GM12873 (cell line): ENCODE measurements around the gene ADAMTS17.
A peak's percentile ranks its signal among the peaks of the same experiment; 100 is the strongest.

ENCODE experiments used
- TF ChIP-seq, protein P1 (sequence below): IDR thresholded peaks from 2 replicates; pipeline ENCODE4 v1.5.1; 2012; ENCODE audit warnings: low read depth, mild to moderate bottlenecking, moderate library complexity, low read length, control low read depth; ENCODE audit not compliant: insufficient read depth; ENCODE audit errors: missing control alignments

The ADAMTS17 gene

DNA sequence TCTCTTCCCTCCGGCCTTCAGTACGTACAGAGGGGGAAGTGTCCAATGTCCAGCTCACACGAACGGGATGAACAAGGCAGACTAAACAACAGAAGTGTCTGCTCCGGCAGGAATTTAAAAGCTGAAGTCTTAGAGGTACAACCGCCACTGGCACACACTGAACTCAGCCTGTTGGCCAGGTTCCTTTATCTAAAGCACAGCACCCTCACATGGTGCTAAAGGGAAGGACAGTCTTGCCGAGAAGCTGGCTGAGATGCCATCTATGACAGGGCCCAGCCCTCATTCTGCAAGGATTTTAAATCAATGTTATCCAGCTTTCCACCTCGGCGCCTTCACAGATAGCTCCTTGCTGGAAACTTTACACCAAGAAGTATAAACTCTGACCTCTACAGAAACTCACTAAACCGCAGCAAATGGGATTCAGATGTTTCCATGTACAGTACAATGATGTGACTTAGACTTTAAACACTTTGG, 2.8 kb downstream of the ADAMTS17 start:
- TF ChIP-seq, protein P1, sequence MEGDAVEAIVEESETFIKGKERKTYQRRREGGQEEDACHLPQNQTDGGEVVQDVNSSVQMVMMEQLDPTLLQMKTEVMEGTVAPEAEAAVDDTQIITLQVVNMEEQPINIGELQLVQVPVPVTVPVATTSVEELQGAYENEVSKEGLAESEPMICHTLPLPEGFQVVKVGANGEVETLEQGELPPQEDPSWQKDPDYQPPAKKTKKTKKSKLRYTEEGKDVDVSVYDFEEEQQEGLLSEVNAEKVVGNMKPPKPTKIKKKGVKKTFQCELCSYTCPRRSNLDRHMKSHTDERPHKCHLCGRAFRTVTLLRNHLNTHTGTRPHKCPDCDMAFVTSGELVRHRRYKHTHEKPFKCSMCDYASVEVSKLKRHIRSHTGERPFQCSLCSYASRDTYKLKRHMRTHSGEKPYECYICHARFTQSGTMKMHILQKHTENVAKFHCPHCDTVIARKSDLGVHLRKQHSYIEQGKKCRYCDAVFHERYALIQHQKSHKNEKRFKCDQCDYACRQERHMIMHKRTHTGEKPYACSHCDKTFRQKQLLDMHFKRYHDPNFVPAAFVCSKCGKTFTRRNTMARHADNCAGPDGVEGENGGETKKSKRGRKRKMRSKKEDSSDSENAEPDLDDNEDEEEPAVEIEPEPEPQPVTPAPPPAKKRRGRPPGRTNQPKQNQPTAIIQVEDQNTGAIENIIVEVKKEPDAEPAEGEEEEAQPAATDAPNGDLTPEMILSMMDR: peak; percentile 56

DNA sequence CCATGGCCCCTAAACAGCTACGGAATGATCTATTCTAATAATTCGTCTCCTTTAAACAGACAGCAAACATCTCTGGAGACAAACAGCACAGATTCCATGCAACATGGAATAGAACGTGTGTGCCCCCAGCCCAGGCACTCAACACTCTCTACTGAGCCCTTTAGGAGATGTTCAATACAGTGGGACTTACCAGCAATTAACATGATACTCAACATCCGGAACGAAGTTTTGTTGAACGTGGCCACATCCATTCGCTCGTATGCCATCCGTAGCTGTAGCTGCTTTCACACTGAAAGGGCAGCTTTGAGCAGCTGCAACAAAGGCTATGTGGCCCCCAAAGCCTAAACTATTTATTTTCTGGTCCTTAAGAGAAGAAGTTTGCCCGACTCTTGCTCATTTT, 3.5 kb downstream of the ADAMTS17 start:
- TF ChIP-seq, protein P1: no peak

DNA sequence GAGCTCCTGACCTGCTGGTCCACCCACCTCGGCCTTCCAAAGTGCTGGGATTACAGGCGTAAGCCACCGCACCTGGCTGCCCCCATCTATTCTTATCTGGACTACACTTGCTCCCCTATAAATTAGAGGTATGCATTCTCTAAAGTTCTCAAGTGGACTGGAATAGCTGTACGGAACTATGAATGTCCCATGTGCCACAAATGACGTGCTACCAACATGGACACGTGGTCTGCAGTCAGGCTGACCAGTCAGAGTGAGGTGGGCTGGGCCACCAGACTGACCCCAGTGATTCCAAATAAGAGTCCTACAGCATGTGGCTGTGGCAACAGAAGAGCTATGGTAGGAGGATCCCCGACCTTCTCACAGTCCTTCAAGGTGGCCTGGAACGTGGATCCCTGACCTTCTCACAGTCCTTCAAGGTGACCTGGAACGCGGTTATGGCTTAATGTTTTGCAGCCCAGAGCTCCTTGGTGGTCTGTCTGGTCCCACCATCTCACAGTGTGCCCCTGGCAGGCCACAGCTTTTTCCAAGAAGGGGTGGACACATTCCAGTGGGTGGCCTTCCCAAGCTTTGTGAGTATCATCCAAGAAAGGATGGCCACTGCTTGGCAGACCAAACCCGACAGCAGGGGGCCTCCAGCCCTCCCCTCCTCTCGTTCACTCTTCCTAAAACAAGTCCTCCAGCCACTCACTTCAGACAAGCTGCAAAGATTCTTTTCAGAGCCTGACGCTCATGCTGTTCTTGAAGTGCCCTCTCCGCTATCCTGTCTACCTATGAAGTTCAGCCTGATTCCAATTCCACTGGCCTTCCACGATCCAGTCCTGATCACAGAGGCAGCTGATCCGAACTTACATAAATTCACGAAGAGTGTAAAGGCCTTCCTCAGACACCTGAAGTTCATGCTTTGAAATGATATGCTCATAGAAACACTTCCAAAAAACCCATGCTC, 4.4 kb downstream of the ADAMTS17 start:
- TF ChIP-seq, protein P1: no peak

DNA sequence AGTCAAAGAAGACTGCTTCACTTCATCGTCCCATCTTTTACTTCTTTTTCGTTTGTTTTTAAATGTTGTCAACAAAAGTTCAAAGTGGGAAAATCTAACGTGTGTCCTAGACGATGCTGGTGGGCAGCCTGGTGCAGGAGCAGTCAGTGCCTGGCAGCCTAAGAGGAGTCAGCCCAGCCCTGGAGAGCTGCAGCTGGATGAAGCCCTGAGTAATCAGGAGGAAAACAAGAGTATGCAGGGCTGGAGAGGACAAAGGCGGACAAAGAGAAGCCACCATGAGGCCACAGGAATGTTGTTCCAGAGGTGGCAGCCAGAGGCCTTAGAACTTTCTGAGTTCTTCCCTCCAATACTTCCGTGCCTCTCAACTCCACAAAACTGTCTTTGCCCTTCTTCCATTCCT, 5.7 kb downstream of the ADAMTS17 start:
- TF ChIP-seq, protein P1: no peak

DNA sequence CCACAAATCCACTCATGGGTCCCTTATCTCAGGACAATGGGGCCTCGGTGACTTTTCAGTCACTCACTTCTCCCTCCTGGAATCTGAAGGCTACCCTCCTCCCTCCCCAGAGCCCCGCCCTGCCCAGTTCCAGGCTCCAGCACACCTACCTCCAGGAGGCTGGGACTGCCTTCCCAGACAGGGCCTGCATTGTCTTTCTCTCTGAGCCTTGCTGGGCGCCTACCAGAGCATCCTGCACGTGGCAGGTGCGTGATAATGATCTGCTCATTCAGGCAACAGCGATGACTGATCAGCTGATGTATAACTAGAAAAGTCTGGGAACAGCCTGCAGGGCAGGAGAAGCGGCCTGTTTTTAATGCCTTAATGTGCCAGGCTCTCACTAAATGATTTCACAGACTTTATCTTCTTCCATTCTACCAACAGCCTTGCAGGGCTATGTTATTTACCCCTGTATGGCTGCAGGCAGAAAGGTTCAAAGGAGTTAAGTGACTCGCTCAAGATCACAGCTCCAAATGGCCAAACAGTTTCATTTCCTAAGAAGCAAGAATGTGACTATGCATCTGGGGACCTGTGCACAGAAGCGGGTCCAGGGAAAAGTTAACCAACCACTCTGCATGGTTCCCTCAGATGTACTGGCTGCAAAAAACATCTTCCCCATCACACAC, 6.3 kb downstream of the ADAMTS17 start:
- TF ChIP-seq, protein P1: no peak

DNA sequence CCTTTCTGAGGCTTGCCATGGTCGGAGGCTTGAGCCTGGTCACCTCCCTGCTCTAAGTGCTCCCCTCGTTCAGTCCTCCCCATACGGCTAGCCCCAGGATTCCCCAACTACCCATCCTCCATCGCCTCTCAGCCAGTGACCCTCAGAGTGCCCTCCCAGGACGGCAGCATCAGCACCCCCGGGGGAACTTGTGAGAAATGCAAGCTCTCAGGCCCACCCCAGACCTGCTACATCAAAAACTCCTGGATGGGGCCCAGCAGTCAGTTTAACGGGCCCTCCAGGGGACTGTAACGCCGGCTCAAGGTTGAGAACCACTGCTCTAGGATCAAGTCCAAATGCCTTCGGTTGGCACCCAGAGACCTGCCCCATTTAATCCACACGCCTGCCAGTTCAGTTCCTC, 6.9 kb downstream of the ADAMTS17 start:
- TF ChIP-seq, protein P1: no peak

DNA sequence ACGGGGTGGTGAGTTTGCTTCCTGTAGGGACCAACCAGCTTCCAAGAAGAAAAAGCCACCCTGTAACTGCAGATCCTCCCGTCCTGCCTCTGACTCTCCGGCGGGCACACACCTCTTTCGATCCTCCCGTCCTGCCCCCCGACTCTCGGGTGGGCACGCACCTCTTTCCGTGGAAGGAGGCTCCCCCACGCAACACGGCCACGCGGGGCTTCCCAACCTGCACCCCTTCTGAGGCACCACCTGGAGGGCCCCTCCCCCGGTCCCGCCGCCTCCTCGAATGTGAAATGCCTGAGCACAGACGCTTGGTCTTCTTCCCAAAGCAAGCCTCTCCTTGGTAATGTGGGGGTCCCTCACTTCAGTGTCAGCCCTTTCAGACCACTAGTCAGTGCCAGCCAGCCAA, 7.3 kb downstream of the ADAMTS17 start:
- TF ChIP-seq, protein P1: no peak
